Measurements from ENCODE around the gene ZNF614. TPM values are rescaled to one million over a fixed set of nuclear protein-coding genes. Genes with fewer than 3 reads are reported as not detected.

Gene ZNF614
- total RNA-seq, 1 donor from 2014 or later = 9.9 TPM

GRCh38 chr19:51970718-51971117, 57.5 kb downstream of the ZNF614 start:
- Histone ChIP-seq H3K79me2 (ENCODE audit: insufficient read depth, low read length) (no peaks in the 10 kb centered on the region), H3K4me1 (ENCODE audit: insufficient read depth, low read length) (no peaks in the 10 kb centered on the region), H3K9ac (ENCODE audit: low read length) (no peak overlapping the region), H3K4me2 (ENCODE audit: low read length) (no peak overlapping the region), H3K9me3 (ENCODE audit: insufficient read depth, low read depth, low read length) (peaks cover 43% of the 10 kb centered on the region), H4K20me1 (ENCODE audit: insufficient read depth, low read length) (no peaks in the 10 kb centered on the region), H3K36me3 (ENCODE audit: insufficient read depth, low read length) (peaks cover 40% of the 10 kb centered on the region), H3K27ac (ENCODE audit: low read depth, low read length) (no peak overlapping the region), H3K4me3 (ENCODE audit: insufficient read depth, low read depth, low read length) (no peak overlapping the region), H2AFZ (ENCODE audit: low read depth, low read length) (no peak overlapping the region), H3K27me3 (ENCODE audit: insufficient read depth, low read length) (no peaks in the 10 kb centered on the region)
- Mint-ChIP-seq H3K9me3 (ENCODE audit: unreplicated experiment) (peaks cover 59% of the 10 kb centered on the region), H3K36me3 (ENCODE audit: low read depth, unreplicated experiment) (peaks cover 67% of the 10 kb centered on the region), H3K4me3 (ENCODE audit: unreplicated experiment) (no peak overlapping the region), H3K27me3 (ENCODE audit: low read depth, unreplicated experiment) (no peaks in the 10 kb centered on the region), H3K4me1 (ENCODE audit: low read depth, unreplicated experiment) (no peaks in the 10 kb centered on the region), H3K27ac (ENCODE audit: unreplicated experiment) (no peak overlapping the region)
- FAIRE-seq = no peak
- DNase-seq (ENCODE audit: low read depth) = no peak
- TF ChIP-seq EZH2 (IDR thresholded peaks at IDR 0.05; ENCODE audit: insufficient read depth, low read length) (no peak), CTCF (IDR thresholded peaks at IDR 0.05; ENCODE audit: insufficient read depth, low read depth, low read length) (no peak)

DNA sequence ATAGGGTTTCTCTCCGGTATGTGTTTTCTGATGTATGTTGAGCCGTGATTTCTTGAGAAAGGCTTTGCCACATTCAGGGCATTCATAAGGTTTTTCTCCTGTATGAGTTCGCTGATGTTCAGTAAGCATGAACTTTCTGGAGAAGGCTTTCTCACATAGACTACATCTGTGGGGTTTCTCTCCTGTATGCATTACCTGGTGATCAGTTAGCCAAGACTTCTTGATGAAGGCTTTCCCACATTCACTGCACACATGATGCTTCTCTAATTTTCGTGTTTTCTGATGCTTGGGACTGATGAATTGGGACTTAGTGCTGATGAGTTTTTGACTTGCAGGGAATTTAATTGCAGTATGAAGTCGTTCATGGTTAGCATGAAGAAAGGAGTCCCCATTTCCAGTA, 62.6 kb downstream of the ZNF614 start:
- no peak overlapping the region for H2AFZ ChIP-seq (ENCODE audit: low read depth, low read length)
- Mint-ChIP-seq H3K4me1 (ENCODE audit: low read depth, unreplicated experiment) (no peaks in the 10 kb centered on the region), H3K36me3 (ENCODE audit: low read depth, unreplicated experiment) (peaks cover 65% of the 10 kb centered on the region), H3K9me3 (ENCODE audit: unreplicated experiment) (peaks cover 58% of the 10 kb centered on the region), H3K27me3 (ENCODE audit: low read depth, unreplicated experiment) (no peaks in the 10 kb centered on the region), H3K27ac (ENCODE audit: unreplicated experiment) (no peak overlapping the region), H3K4me3 (ENCODE audit: unreplicated experiment) (no peak overlapping the region)
- H3K79me2 ChIP-seq (ENCODE audit: insufficient read depth, low read length) = no peaks in the 10 kb centered on the region
- TF ChIP-seq CTCF (IDR thresholded peaks at IDR 0.05; ENCODE audit: insufficient read depth, low read depth, low read length) = no peak
- TF ChIP-seq EZH2 (IDR thresholded peaks at IDR 0.05; ENCODE audit: insufficient read depth, low read length) = no peak
- H3K9ac ChIP-seq (ENCODE audit: low read length) = no peak overlapping the region
- no peaks in the 10 kb centered on the region for H4K20me1 ChIP-seq (ENCODE audit: insufficient read depth, low read length)
- FAIRE-seq (no peak), DNase-seq (ENCODE audit: low read depth) (no peak)
- peaks cover 39% of the 10 kb centered on the region for H3K9me3 ChIP-seq (ENCODE audit: insufficient read depth, low read depth, low read length)
- peaks cover 44% of the 10 kb centered on the region for H3K36me3 ChIP-seq (ENCODE audit: insufficient read depth, low read length)
- no peak overlapping the region for H3K4me2 ChIP-seq (ENCODE audit: low read length)
- no peak overlapping the region for H3K27ac ChIP-seq (ENCODE audit: low read depth, low read length)
- H3K27me3 ChIP-seq (ENCODE audit: insufficient read depth, low read length) = no peaks in the 10 kb centered on the region
- no peaks in the 10 kb centered on the region for H3K4me1 ChIP-seq (ENCODE audit: insufficient read depth, low read length)
- no peak overlapping the region for H3K4me3 ChIP-seq (ENCODE audit: insufficient read depth, low read depth, low read length)

Other genes with a start within 250 kb of the ZNF614 start
- gene FPR3, start 233.2 kb downstream of the ZNF614 start, total RNA-seq = not detected in 2 replicates
- 7.6 TPM in 2 replicates for gene ZNF577, start 140.4 kb downstream of the ZNF614 start, total RNA-seq
- 12.5 and 13.8 TPM in 2 replicates for gene ZNF649, start 123.4 kb downstream of the ZNF614 start, total RNA-seq
- gene ZNF613, start 100.9 kb downstream of the ZNF614 start, total RNA-seq = 5.8 and 7.2 TPM in 2 replicates
- gene ZNF350, start 41.5 kb downstream of the ZNF614 start, total RNA-seq = 8.6 and 9.5 TPM in 2 replicates
- 4.7 and 5.8 TPM in 2 replicates for gene ZNF615, start 20.2 kb downstream of the ZNF614 start, total RNA-seq
- gene ZNF432, start 20.5 kb upstream of the ZNF614 start, total RNA-seq = 17.7 and 22.9 TPM in 2 replicates
- gene ZNF841, start 67.4 kb upstream of the ZNF614 start, total RNA-seq = 37.8 and 38.0 TPM in 2 replicates
- gene ZNF616, start 111.6 kb upstream of the ZNF614 start, total RNA-seq = 13.1 and 14.7 TPM in 2 replicates
- gene ZNF836, start 143.2 kb upstream of the ZNF614 start, total RNA-seq = 6.9 and 7.5 TPM in 2 replicates
- gene PPP2R1A, start 161.7 kb upstream of the ZNF614 start, total RNA-seq = 316 and 332 TPM in 2 replicates
- gene ZNF766, start 241.2 kb upstream of the ZNF614 start, total RNA-seq = 13.2 and 16.5 TPM in 2 replicates